HT-29 (cell line): Measurements from ENCODE around the gene NKX1-2. TPM values are rescaled to one million over a fixed set of nuclear protein-coding genes. Genes with fewer than 3 reads are reported as not detected.

Experiments used
- DNase-seq: peaks from one replicate; pipeline ENCODE4 v3.0.0-alpha.2; 2015; ENCODE audit warnings: low spot score
- total RNA-seq: library from RNA; depleted of rRNA; stranded (reverse); fragments of >200 nt; shearing (Covaris generic); gene quantifications from 2 replicates; pipeline ENCODE4 v1.2.3, GENCODE V29; 2014; rRNA removed

The NKX1-2 gene
- total RNA-seq, 1 experiment from 2014 or later: not detected

DNA sequence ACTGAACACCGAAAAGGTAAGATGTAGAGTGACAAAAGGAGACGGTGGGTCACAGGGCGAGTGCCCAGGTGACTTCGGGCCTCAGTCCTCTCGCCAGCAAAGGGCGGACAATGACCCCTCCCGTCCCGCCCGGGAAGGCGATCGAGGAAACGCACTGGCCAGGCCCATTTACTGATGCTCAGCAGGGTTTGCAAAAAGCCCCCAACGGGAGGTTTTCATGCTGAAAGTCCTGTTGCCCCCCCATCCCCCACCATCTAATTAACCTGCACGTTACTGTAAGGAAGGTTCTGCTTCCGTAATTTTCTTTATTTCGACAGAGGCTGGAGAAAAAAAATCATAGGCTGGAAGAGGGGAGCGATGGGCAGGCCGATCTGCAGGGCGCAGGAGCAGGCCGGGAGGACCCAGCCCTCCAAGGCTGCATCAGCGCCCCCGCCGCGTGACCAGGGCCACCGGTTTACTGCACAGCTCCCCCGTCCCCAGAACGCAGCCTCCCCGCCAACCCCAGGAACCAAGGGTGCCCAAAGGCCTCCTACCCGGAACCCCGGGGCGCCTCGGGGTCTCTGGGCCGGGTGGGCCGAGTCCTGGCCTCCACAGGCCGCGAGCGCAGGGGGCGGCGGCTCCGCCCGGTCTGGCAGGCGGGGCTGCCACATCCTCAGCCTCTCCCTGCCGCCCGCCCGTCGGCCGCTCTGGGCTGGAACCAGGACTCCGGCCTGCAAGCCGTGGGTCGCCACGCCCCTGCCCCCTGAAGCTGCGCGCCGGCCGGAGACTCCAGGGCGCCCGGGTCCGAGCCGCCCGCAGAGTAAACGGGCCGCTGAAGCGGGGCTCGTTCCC lies 31.7 kb downstream of the NKX1-2 start:
- peak; percentile 41 for DNase-seq

DNA sequence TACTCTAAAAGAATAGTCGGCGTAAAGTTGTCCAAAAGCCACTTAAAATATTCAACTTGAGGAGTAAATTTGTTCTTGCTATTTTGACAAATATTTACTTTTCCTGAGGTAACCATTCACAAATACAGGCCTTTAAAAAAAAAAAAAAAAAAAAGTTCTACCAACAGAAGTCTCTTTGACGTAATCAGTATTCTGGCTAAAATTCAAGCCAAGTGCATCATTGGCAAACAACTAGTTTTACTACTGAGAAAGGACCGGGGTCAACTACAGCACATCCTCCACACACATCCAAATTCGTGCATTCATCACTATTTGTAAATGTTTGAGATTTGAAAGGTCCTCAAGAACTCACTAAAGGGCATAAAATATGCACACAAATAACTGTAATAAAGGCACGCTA lies 33.1 kb downstream of the NKX1-2 start:
- no peak for DNase-seq

DNA sequence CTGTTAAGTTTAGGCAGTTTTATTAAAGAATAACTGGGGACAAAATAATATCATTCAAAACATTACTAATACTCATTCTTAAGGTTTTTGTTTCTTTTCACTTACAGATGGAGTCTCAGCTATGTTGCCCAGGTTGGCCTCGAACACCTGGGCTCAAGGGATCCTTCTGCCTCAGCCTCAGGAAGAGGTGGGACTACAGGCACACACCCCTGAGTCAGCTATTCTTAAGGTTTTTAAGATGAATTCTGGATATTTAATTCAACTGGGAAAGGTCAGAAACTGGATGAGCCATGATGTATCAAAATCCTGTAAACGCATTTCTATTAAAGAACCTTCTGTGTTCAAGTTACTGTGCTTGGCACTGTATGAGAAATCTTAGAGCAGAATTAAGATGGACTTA lies 34.6 kb downstream of the NKX1-2 start:
- no peak for DNase-seq

DNA sequence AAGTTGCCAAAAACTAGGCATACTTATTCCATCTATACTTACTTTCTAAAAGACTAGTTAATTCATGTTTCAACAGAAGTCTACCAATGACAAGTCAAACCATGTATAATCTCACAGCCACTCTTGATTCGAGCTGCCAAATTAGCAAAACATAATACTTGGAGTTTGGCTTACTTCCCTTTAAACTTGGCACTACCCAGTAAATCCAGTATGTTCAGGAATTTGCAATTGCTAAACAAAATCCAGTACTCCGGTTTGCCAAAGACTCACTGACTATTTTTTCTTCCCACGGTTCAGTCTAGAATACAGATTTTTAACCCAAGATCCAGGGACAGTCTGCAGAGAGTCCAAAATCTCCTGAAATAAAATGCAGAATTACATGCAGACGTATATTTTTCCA lies 35.8 kb downstream of the NKX1-2 start:
- DNase-seq: no peak

DNA sequence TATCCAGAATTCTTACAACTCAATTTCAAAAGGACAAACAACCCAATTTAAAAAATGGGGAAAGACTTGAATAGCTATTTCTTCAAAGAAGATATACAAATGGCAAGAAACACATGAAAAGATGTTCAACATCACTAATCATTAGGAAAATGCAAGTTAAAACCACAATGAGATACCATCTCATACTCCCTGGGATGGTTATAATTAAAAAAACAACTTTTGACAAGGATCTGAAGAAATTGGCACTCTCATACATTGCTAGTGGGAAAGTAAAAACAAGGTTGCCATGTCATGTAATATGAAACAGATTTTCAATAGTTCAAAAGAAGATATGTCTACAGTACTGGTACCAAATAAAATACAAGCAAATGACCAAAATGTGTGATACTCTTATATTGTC lies 40.1 kb downstream of the NKX1-2 start:
- no peak for DNase-seq

DNA sequence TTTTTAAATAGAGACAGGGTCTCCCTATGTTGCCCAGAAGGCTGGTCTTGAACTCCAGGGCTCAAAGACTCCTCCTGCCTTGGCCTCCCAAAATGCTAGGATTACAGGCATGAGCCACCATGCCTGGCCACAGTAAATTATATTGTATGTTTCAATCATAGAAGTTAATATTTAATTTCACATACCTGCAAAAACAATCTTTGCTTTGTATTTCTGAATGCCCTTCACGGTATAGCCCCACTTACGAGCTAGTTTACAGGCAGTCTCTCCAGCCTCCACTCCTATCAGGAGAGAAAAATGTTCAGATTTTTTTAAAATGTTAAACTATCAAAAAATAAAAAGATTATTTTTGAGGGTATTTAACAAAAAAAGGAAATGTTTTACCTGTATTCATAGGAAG lies 41.5 kb downstream of the NKX1-2 start:
- DNase-seq: no peak

DNA sequence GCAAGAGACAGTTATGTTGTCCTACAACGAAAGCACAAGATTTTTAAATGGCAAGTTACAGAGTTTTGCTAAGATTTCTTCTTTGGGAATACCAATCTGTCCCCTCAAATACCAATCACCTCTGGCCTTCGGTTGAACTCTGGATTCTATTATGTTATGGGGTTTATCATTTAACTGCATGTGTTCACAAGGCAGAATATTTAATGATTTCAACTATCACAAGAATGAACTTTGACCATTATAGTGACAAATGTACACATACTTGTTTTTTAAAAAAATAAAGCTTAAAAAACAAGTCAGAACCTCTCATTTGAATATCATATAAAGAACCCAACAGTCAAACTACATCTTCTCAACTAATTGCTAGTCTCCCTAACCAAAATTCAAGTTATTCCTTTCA lies 42.4 kb downstream of the NKX1-2 start:
- DNase-seq: no peak

DNA sequence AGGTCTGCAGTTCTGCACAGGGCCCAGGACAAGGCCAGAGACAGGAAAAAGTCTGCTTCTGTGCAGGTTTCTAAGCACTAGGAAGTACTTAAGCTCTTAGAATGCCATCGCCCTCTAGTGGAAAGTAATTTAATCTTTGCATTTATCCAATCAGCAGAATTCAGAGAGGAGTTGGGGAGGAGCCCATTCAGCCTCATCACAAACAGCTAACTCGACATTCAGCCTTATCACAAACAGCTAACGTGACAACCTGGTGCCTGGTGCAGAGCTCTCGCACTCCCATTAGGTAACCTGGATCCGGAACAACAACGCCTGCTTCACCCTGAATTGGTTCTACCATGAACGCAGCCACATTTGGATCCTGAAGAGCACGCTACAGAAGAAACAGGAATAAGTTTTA lies 46.3 kb downstream of the NKX1-2 start:
- peak; percentile 92 for DNase-seq

DNA sequence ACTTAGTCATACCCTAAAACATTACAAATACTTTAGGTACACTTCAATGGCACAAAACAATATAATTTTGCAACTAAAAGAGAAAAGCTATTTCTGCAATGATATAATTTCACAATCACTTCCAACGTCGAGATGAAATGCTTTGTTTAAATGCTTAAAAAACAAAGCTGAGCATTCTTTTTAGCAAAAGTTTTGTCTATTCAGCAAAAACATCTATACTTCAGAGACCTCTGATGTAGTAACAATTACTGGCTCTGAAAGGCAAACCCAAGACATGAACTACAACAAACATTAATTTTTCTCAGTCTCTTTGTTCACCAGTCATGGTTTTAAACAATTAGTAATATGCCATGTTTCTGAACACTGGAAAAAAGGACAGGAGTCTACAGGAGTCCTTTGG lies 47.6 kb downstream of the NKX1-2 start:
- DNase-seq: no peak

DNA sequence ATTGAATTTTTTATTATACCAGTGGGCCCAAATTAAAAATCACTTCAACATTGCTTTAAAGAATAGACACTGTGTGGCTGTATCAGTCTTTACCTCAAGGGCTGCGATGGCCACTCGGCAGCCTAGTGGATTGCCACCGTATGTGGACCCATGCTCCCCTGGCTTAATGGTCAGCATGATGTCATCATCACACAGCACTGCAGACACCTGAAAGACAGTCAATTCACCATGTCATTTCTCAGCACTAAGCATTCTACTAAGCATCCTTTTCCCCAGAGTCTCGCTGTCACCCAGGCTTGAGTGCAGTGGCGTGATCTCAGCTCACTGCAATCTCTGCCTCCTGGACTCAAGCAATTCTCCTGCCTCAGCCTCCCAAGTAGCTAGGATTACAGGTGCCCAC lies 48.2 kb downstream of the NKX1-2 start:
- no peak for DNase-seq

Other genes with a start within 250 kb of the NKX1-2 start
- gene OAT, start 31.1 kb downstream of the NKX1-2 start, total RNA-seq: 26.5 and 28.9 TPM in 2 replicates
- 4.4 and 15.4 TPM in 2 replicates for gene LHPP, start 11.8 kb upstream of the NKX1-2 start, total RNA-seq